Measurements from ENCODE around the gene SORCS3. TPM values are rescaled to one million over a fixed set of nuclear protein-coding genes. Genes with fewer than 3 reads are reported as not detected.

SORCS3 gene
- total and polyA plus RNA-seq, 10 of the 15 experiments (the other 5 are each of a cell fraction or from before 2014, with no cell fraction given): 0.01 to 0.04 (median 0.02) TPM; not detected in 7

- TF ChIP-seq, protein P1, sequence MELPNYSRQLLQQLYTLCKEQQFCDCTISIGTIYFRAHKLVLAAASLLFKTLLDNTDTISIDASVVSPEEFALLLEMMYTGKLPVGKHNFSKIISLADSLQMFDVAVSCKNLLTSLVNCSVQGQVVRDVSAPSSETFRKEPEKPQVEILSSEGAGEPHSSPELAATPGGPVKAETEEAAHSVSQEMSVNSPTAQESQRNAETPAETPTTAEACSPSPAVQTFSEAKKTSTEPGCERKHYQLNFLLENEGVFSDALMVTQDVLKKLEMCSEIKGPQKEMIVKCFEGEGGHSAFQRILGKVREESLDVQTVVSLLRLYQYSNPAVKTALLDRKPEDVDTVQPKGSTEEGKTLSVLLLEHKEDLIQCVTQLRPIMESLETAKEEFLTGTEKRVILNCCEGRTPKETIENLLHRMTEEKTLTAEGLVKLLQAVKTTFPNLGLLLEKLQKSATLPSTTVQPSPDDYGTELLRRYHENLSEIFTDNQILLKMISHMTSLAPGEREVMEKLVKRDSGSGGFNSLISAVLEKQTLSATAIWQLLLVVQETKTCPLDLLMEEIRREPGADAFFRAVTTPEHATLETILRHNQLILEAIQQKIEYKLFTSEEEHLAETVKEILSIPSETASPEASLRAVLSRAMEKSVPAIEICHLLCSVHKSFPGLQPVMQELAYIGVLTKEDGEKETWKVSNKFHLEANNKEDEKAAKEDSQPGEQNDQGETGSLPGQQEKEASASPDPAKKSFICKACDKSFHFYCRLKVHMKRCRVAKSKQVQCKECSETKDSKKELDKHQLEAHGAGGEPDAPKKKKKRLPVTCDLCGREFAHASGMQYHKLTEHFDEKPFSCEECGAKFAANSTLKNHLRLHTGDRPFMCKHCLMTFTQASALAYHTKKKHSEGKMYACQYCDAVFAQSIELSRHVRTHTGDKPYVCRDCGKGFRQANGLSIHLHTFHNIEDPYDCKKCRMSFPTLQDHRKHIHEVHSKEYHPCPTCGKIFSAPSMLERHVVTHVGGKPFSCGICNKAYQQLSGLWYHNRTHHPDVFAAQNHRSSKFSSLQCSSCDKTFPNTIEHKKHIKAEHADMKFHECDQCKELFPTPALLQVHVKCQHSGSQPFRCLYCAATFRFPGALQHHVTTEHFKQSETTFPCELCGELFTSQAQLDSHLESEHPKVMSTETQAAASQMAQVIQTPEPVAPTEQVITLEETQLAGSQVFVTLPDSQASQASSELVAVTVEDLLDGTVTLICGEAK (IDR thresholded peaks at IDR 0.05; ENCODE audit: borderline replicate concordance): no peak
- TF ChIP-seq NFXL1 (IDR thresholded peaks at IDR 0.05; ENCODE audit: borderline replicate concordance): no peak
- TF ChIP-seq MYC (IDR thresholded peaks at IDR 0.05; ENCODE audit: insufficient read depth, insufficient read length, insufficient replicate concordance, low read length, severe bottlenecking): no peak
- no peak for TF ChIP-seq STAT1 (conservative IDR thresholded peaks at IDR 0.05)
- no peak for TF ChIP-seq CHD2 (IDR thresholded peaks at IDR 0.05; ENCODE audit: borderline replicate concordance, low read depth, low read length)
- TF ChIP-seq TARDBP (IDR thresholded peaks at IDR 0.05; ENCODE audit: borderline replicate concordance): no peak
Measured at GRCh38 chr10:104732222-104732621, 91.1 kb downstream of the SORCS3 start (continued).

DNA sequence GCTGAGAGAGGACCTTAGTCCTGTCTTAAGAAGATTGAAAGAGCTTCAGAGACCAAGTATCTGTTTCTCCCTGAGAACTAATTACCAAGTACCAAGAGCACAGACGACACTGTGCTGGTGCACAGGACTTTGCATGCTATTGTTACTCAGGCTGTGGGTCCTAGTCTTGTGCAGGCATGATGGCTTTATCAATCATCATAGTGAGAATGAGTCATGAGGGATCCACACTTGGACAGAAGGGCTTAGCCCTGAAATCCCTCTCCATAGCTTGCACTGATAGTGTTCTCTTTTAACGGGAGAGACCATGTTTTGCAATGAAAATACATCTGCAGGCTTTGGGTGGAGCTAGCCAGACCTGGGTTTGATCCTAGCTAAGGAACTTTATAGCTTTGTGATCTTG lies 93.3 kb downstream of the SORCS3 start:
- H3K36me3 ChIP-seq (ENCODE audit: control insufficient read depth in 2 of 2, insufficient read depth in 2 of 2, low read length in 1 of 2): no peaks in the 10 kb centered on the region
- POLR2A ChIA-PET: no interaction called here
- TF ChIP-seq SMAD1 (IDR thresholded peaks at IDR 0.05; ENCODE audit: low read depth, partially characterized antibody) (no peak), ZBTB11 (CRISPR knock-in tag; IDR thresholded peaks at IDR 0.05) (no peak), IKZF1 (conservative IDR thresholded peaks at IDR 0.05) (no peak), SIX5 (IDR thresholded peaks at IDR 0.05; ENCODE audit: low read depth, low read length, severe bottlenecking) (no peak), BHLHE40 (IDR thresholded peaks at IDR 0.05; ENCODE audit: borderline replicate concordance in 1 of 2, low read depth in 2 of 2, low read length in 1 of 2) (no peak), SMAD5 (IDR thresholded peaks at IDR 0.05; ENCODE audit: low read depth) (no peak)
- intact Hi-C loops (cut with micrococcal nuclease; ENCODE audit: unreplicated experiment) (no loop called here), in situ Hi-C loops (cut with MboI) (no loop called here)
- H3K9ac ChIP-seq (ENCODE audit: control insufficient read depth, insufficient read depth, low read length): no peak overlapping the region
- no peaks in the 10 kb centered on the region for H4K20me1 ChIP-seq (ENCODE audit: control insufficient read depth, insufficient read depth)
- no peaks in the 10 kb centered on the region for H3K4me1 ChIP-seq (ENCODE audit: control insufficient read depth, insufficient read depth, low read length)
- H3K9me3 ChIP-seq (replicated peaks; ENCODE audit: control insufficient read depth, insufficient read depth, low read length): no peaks in the 10 kb centered on the region
- no peak overlapping the region for H2AFZ ChIP-seq (ENCODE audit: control insufficient read depth, low read depth, low read length)
- DNase-seq (ENCODE audit: low read depth, low spot score) (no peak), FAIRE-seq (no peak), ATAC-seq (no peak)
- H3K4me3 ChIP-seq: no peak overlapping the region
- H3K4me2 ChIP-seq (ENCODE audit: control insufficient read depth, insufficient read depth): no peak overlapping the region
- H3K27ac ChIP-seq (ENCODE audit: control insufficient read depth, insufficient read depth): no peak overlapping the region
- no TSS peak for BruUV-seq (replicated peaks)
- CTCF ChIA-PET: no interaction called here
- RAD21 ChIA-PET (ENCODE audit: unreplicated experiment): no interaction called here
- no peaks in the 10 kb centered on the region; a peak in 2 of 4 replicates for H3K27me3 ChIP-seq (replicated peaks in 1 of 2; ENCODE audit: control insufficient read depth in 2 of 2, insufficient read depth in 2 of 2, low read length in 1 of 2)
- H3K79me2 ChIP-seq (ENCODE audit: control insufficient read depth, insufficient read depth, low read length): no peaks in the 10 kb centered on the region
- 2% methylated on average over 2 of the region's 2 CpGs for WGBS (ENCODE audit: insufficient coverage, insufficient replicate concordance, low lambda C conversion rate, missing lambda C conversion rate)
- SMC1A ChIA-PET (ENCODE audit: uncharacterized antibody, unreplicated experiment): interaction anchor here (0.9 kb wide), 1 partner anchor 19 kb away, joined by 3 read pairs; no protein-coding TSS in a partner anchor

Measured in GM12878 (cell line).